NCI-H1694 (cell line): ENCODE results near the gene NRBF2.

Experiments
- DNase-seq: peaks from one replicate; lab custom pipeline; 2025; lab: John Stamatoyannopoulos, UW

The NRBF2 gene

DNA sequence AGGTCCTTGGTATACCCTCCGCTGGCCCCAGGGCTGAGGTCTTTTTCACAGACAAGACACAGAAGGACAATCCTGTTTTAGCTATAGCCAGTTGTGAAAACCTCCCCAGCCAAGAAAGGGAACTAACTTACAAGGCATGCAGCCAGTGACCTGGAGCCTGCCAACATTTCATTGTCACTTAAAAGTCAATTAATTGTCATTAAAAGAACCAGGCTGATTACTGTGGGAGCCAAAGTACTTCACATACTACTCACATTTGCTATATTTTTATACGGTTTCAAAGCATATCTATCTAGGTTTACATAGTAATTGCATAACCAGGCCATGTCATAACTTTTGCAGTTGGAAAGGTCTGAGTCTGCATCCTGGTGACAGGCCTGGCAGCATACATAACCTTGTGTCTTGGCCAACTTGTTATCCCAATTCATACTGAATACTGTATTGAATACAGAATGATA is 31.1 kb downstream of the NRBF2 start:
- no peak for DNase-seq

DNA sequence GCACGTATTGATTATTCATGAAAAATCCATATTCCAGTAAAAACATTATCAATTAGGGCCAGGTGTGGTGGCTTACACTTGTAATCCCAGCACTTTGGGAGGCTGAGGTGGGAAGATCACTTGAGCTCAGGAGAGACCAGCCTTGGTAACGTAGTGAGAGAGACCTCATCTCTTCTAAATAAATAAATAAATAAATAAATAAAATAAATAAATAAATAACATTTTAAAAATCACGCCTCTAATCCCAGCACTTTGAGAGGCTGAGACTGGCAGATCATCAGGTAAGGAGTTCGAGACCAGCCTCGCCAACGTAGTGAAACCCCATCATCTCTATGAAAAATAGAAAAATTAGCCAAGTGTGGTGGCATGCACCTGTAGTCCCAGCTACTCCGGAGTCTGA is 32.1 kb downstream of the NRBF2 start:
- no peak for DNase-seq

DNA sequence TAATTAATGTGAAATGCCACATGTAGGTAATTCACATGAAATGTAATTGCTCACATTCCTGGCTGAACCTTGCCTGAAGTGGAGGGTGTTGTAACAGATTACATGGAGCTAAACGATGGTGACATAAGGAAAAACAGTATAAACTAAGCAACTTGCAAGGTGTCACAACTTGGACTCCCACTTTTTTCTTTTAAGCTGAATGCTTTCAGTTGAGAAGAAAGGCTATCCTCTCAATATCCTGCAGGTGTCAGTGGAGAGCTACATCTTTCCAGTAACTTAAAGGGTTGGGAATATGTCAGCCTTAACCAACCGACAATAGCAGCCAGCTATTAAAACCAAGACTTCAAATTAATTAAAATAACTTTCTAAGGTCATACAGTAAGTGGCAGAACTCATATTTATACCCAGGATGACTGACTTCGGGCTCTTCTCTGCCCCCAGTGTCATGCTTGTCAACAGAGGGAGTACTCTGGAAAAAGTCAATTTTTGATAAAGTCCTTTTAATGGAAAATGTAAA is 33.7 kb downstream of the NRBF2 start:
- peak; percentile 69 for DNase-seq

DNA sequence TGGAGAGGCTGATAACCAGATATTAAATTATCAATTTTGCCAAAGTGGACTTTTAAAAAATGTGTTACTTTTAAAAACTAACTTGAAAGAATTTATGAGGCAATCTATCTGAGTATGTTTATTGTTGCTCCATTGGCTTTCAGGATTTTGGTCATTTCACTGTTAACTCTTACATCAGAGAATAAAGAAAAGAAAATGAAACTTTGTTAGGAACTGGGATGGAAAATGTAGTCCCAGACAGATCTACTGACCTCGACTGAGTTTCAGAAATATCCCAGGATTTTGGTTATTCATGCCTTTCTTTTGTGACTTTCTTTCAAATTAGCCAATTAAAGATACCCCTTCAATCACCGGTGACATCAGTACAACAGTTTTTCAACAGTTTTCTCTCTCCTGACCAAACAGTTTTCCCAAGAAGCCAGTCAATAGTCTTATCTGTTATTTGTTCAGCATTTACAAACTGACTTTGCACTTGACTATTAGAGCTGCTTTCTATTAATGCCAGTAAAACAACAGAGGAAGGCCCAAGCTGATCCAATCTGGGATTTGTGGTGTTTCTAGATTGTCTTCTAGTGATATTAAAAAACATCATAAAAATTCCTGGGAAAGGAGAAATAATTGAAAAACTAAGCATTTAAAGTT is 35.8 kb downstream of the NRBF2 start:
- DNase-seq: no peak

DNA sequence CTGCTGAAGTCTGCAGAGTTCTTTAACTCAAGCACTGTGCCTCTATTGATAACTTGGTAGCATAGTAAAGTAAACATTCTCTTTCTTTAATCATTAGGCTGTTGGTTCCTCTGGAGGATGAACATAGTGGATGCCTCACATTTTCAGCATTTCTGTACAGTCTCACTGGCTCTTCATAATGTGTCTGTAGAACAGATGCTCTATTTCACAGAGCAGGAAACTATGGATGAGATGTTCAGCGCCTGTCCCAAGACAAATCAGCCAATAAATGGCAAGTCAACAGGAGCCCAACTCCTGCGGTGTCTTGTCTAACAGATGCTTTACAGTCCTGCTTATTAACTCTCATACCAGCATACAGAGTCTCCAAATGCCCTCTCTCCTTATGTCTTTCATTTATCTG is 36.5 kb downstream of the NRBF2 start:
- no peak for DNase-seq

DNA sequence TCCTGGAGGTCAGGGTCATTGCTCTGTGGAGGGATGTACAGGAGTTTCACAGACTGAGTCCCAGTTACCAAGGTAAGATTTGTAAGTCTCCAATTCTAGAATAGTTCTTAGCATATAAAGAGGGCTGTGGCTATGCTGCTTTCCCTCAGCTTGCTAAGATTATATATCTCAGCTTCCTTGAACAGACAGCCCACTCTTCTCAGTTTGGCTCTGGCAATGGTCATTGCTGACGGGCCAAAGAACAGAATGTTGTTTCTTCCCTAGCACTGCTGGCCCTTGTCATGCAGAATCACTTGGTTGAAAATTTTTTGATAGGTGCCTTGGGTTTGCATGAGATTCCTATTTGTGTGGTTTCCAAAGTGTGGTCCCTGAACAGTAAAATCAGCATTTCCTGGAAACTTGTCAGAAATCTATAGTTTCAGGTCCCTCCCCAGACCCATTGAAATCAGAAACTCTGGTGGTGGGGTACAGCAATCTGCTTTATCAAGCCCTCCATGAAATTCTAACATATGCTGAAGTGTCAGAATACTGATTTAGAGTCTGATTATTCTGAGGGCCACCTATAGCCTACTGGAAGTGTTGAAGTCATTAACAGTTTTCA is 38.2 kb downstream of the NRBF2 start:
- DNase-seq: no peak

DNA sequence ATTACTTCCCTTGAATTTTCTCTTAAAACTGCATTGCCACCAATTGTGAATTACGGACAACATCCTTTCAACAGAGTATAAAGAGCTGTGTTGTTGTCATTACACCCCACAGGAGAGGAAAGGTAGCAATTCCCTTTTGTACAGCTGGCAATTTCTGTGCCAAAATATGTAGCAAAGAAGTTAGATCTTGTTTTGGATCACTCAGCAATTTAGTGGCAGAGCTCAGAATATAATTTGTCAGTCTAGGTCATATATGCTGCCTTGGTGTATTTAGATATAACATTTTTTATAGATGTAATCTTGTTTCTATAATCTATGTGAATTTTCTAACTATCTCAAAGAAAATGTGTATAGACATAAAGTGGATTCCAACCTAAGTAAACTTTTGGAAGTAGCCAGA is 38.8 kb downstream of the NRBF2 start:
- DNase-seq: no peak

DNA sequence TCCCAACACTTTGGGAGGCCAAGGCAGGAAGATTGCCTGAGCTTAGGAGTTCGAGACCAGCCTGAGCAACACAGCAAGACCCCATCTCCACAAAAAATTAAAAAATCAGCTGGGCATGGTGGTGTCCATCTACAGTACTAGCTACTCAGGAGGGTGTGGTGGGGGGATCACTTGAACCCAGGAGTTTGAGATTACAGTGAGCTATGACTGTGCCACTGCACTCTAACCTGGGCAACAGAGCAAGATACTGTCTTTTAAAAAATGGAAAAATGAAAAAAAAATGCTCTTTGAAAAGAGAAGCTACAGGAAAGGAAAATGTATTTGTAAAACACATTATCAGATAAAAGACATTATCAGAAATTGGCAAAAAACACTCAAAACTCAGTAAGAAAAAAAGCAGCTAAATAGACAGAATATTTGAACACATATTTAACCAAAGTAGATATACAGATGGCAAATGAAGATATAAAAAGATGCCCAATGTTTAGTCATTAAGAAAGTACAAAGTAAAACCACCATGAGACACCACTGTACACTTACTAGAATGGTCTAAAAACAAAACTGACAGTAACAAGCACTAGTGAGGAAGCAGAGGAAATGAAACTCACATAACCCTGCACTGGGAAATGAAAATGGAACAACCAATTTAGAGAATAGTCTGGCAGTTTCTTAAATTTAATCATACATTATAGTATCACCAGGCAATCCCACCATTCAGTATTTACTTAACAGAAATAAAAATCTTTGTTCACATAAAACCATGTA is 40.5 kb downstream of the NRBF2 start:
- no peak for DNase-seq

DNA sequence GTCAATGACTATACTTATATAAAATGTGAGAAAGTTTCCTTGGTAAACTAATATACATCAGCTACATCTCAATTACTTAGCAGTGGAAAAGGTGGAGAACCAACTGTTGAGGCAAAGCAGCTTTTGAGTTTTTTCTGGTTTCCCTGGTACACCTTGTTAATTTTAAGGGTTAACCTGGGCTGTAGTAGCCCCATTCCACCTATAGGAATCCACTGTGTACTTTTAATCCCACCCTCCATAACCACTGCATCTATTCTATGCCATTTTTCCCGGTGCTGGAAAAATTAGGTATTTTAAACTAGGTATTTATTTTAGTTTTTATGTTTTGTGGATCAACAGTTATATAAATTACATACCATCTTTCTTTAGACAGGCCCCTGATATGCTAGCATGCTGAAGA is 42.4 kb downstream of the NRBF2 start:
- no peak for DNase-seq

DNA sequence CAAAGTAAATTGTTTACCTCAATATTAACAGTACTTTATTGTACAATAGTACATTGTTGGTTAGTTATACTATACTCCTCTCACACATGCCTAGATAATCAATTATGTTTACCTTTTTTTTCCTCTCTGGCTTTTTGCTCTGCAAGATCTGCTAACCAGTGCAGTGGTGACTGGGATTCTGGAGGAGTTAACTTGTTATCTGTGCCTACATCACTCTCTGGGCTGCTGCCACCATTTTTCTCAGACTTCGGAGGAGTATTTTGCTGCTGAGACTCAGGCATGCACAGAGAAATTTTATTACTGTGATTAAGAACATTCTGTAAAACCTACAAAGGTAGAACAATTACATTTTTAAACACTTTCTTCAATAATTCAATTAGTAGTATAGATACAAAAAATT is 59.7 kb downstream of the NRBF2 start:
- DNase-seq: no peak

DNA sequence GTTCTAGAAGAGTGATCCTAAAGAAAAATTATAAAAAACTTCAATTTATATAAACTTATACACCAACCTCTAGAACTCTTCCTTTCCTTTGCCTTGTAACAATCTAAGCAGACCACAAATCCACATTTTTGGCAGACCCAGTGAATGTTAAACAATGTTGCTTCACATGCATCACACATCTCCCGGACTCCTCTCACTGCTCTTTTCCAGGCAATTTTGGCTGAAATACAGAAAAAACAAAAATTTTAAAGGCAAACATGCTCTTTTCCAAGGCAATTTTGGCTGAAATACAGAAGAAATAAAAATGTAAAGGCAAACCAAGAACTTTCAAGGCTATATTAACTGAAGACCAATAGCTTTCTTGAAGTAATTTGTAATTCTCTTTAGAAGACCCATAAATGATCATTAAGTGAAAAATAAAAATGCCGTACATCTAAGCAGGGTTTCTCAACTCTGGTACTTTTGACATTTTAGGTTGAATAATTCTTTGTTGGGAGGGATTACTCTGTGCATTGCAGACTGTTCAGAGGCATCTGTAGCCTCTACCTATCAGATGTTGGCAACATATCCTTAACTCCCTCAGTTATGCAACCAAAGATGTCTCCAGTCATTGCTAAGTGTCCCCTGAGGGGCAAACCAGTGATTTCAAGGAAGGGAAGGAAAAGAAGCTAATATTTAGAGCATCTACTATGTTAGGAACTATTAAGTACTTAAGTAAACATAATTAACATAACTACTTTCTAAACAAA is 64.4 kb downstream of the NRBF2 start:
- DNase-seq: no peak

DNA sequence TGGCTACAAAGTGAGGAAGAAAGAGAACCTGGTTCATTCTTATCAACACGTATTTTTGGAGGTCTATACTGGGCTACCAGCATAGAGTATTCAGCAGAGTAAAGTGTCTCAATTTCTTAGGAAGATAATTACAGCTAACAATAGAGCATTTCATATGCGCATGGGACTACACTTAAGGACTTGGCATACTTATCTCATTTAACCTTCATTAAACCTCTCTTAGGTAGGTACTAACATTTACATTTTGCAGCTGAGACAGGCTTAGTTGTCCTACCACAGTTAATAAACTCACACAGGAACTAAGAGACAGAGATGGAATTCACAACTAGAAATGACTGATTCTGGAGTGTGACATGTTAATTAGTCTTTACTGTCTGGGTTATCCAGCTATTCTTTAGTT is 66.6 kb downstream of the NRBF2 start:
- no peak for DNase-seq

DNA sequence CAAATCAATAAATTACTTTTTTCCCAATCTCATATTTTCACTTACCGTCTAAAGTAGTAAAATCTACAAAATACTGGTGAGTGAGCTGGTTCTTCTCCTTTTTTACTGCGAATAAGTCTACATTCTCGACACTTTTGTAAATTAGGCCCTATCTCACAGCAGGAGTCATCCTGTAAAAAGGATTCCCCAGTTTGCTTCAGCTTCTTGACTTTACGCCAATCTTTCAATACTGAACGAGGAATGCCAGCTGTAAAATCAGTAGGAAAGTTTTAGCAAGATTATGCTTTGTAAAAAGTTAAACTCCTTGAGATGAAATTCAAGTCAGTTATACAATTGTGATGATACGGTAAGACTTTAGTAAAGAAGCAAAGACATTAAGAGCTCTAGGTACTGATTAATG is 67.3 kb downstream of the NRBF2 start:
- no peak for DNase-seq

DNA sequence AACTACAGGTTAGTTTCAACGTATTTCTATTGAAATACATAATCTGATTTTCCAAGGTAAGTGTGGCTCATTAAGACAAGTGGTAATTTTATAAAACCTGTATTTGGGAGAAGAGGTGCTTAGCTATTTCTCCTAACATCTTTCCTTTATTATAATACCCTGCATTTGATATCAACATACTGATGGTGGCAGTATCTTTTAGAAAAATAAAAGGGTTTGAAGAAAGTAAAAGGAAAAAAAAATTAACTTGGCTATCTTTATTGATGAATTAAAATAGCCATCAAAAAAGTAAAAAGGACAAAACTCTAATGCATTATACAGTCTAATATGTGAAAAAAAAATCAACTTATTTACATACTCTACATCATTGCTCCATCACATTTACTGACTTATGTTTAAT is 68.0 kb downstream of the NRBF2 start:
- no peak for DNase-seq
